Measurements from ENCODE around the gene HACL1.

Gene HACL1

DNA sequence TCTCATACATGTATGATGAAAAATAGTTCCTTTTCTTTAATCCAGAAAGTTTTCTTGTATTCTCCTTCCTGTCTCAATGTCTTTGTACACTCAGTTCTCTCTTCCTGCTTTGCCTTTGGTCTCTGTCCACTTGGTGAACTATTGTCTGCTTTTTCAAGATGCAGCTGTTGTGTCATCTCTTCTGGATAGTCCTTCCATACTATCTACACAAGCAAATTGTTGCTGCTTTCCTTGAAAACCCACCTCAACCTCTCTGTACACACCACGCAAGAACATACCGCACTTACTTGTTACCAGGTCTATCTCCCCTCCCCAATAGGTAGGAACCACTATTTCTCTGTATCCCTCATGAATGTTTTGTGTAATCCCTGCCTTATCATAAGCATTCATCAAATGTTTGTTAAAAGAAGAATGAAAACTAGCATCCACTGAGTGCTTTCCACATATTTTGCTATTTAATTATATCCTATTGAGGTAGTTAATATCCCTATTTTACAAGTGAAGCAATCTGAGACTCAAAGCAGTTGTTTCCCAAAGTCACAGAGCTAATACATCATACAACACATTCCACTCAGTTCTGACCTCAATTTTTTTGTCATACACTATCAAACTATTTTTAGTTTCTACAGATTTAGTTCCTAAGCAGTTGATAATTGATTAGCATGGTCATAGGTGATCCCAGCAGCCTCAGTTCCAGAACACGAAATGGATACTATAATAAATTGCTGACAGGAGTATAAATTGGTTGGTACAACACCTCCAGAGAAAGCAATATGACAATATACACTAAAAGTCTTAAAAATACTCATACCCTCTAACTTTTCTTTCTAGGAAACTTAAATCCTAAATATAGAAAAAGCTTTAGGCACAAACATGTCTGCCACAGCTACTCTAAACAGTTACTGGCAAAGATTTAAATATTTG is 19.6 kb downstream of the HACL1 start:
- Histone ChIP-seq H3K4ac (ENCODE audit: low read depth, low read length) (no peak overlapping the region), H3K4me1 (ENCODE audit: control insufficient read depth, low read depth, low read length) (no peaks in the 10 kb centered on the region), H2AK5ac (ENCODE audit: low read length) (no peak overlapping the region), H3K18ac (ENCODE audit: low read length) (no peak overlapping the region), H3K56ac (ENCODE audit: low read length) (no peak overlapping the region), H4K5ac (ENCODE audit: low read length) (no peak overlapping the region), H3K36me3 (ENCODE audit: control insufficient read depth, insufficient read depth, low read length) (peaks cover 2% of the 10 kb centered on the region), H2BK120ac (ENCODE audit: low read depth, low read length) (no peak overlapping the region), H2BK15ac (replicated peaks; ENCODE audit: low read depth) (no peak overlapping the region), H3K4me2 (ENCODE audit: low read length) (no peak overlapping the region), H3K27ac (ENCODE audit: low read depth, low read length) (no peak overlapping the region), H3K4me3 (ENCODE audit: low read length) (no peak overlapping the region), H4K8ac (ENCODE audit: low read depth, low read length) (no peak overlapping the region), H3K27me3 (ENCODE audit: insufficient read depth, low read length, poor library complexity) (no peaks in the 10 kb centered on the region), H3K79me2 (ENCODE audit: control insufficient read depth, insufficient read depth, low read length) (no peaks in the 10 kb centered on the region), H3K79me1 (ENCODE audit: low read length) (no peaks in the 10 kb centered on the region), H3K23ac (ENCODE audit: low read length) (no peak overlapping the region), H3K9ac (ENCODE audit: low read length) (no peak overlapping the region), H2BK5ac (ENCODE audit: low read length) (no peak overlapping the region)
- no peak for DNase-seq
- no CpG with 5 or more reads among the region's 3 CpGs for WGBS (ENCODE audit: extremely low coverage, insufficient coverage, low lambda C conversion rate)

DNA sequence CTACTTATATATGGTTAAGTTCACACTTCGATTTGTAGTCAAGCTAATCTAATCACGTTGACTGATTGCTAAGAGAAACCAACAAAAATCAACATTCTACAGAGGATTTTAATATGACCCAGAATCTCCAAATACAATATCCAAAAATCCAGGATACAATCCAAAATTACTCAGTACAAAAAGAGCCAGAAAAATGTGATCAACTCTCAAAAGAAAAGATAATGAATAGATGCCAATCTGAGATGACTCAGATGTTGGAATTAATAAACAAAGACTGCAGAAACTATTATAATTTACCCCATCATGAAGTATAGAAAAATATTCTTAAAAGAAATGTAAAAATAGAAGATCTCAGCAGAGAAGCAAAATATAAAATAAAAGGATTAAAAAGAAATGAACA is 22.3 kb downstream of the HACL1 start:
- no peak overlapping the region for H2BK5ac ChIP-seq (ENCODE audit: low read length)
- H3K27me3 ChIP-seq (ENCODE audit: insufficient read depth, low read length, poor library complexity): no peaks in the 10 kb centered on the region
- no peak overlapping the region for H3K4ac ChIP-seq (ENCODE audit: low read depth, low read length)
- H3K9ac ChIP-seq (ENCODE audit: low read length): no peak overlapping the region
- no peak overlapping the region for H2BK120ac ChIP-seq (ENCODE audit: low read depth, low read length)
- no peak for DNase-seq
- peaks cover 2% of the 10 kb centered on the region for H3K36me3 ChIP-seq (ENCODE audit: control insufficient read depth, insufficient read depth, low read length)
- no peak overlapping the region for H3K4me3 ChIP-seq (ENCODE audit: low read length)
- H3K56ac ChIP-seq (ENCODE audit: low read length): no peak overlapping the region
- H3K4me2 ChIP-seq (ENCODE audit: low read length): no peak overlapping the region
- no peak overlapping the region for H2AK5ac ChIP-seq (ENCODE audit: low read length)
- H3K79me1 ChIP-seq (ENCODE audit: low read length): no peaks in the 10 kb centered on the region
- H3K79me2 ChIP-seq (ENCODE audit: control insufficient read depth, insufficient read depth, low read length): no peaks in the 10 kb centered on the region
- H4K5ac ChIP-seq (ENCODE audit: low read length): no peak overlapping the region
- H3K4me1 ChIP-seq (ENCODE audit: control insufficient read depth, low read depth, low read length): no peaks in the 10 kb centered on the region
- H3K23ac ChIP-seq (ENCODE audit: low read length): no peak overlapping the region
- WGBS (ENCODE audit: extremely low coverage, insufficient coverage, low lambda C conversion rate): no CpG with 5 or more reads among the region's 2 CpGs
- H3K18ac ChIP-seq (ENCODE audit: low read length): no peak overlapping the region
- H2BK15ac ChIP-seq (replicated peaks; ENCODE audit: low read depth): no peak overlapping the region
- H4K8ac ChIP-seq (ENCODE audit: low read depth, low read length): no peak overlapping the region
- H3K27ac ChIP-seq (ENCODE audit: low read depth, low read length): no peak overlapping the region

DNA sequence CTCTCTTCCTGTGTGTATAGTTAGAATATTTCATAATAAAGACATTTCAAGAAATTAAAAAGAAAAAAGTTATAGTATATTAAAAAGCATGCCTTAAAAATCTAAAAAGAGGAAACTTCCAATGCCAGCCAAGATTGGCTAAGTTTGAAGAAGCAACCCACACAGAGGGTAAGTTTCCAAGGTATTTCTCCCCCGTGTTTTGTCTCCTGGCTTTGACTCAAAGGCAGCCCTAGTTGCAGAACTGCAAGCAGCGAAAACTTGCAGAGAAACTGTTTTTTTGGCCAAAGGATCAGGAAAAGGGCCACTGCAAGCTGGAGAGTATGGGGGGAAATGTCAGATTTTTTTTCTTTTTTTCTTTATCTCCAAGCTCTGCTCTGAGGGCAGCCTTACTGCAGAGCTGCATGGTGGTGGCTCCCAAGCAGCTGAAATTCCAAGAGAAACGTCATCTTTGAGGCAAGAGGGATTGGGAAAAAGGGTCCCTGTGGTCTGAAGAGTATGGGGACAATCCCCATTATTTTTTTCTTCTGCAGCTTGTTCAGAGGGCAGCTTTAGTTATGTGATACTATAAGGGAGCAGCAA is 23.0 kb downstream of the HACL1 start:
- no CpG with 5 or more reads among the region's 3 CpGs for WGBS (ENCODE audit: extremely low coverage, insufficient coverage, low lambda C conversion rate)
- no peak overlapping the region for H3K4ac ChIP-seq (ENCODE audit: low read depth, low read length)
- H3K4me3 ChIP-seq (ENCODE audit: low read length): no peak overlapping the region
- no peak overlapping the region for H3K18ac ChIP-seq (ENCODE audit: low read length)
- no peak overlapping the region for H3K4me2 ChIP-seq (ENCODE audit: low read length)
- no peak for DNase-seq
- no peaks in the 10 kb centered on the region for H3K79me1 ChIP-seq (ENCODE audit: low read length)
- H4K5ac ChIP-seq (ENCODE audit: low read length): no peak overlapping the region
- H2BK5ac ChIP-seq (ENCODE audit: low read length): no peak overlapping the region
- no peak overlapping the region for H3K23ac ChIP-seq (ENCODE audit: low read length)
- H3K4me1 ChIP-seq (ENCODE audit: control insufficient read depth, low read depth, low read length): no peaks in the 10 kb centered on the region
- H3K79me2 ChIP-seq (ENCODE audit: control insufficient read depth, insufficient read depth, low read length): no peaks in the 10 kb centered on the region
- no peak overlapping the region for H4K8ac ChIP-seq (ENCODE audit: low read depth, low read length)
- peaks cover 2% of the 10 kb centered on the region for H3K36me3 ChIP-seq (ENCODE audit: control insufficient read depth, insufficient read depth, low read length)
- no peak overlapping the region for H3K27ac ChIP-seq (ENCODE audit: low read depth, low read length)
- no peak overlapping the region for H2BK120ac ChIP-seq (ENCODE audit: low read depth, low read length)
- no peak overlapping the region for H2BK15ac ChIP-seq (replicated peaks; ENCODE audit: low read depth)
- H3K27me3 ChIP-seq (ENCODE audit: insufficient read depth, low read length, poor library complexity): no peaks in the 10 kb centered on the region
- H2AK5ac ChIP-seq (ENCODE audit: low read length): no peak overlapping the region
- no peak overlapping the region for H3K9ac ChIP-seq (ENCODE audit: low read length)
- H3K56ac ChIP-seq (ENCODE audit: low read length): no peak overlapping the region

DNA sequence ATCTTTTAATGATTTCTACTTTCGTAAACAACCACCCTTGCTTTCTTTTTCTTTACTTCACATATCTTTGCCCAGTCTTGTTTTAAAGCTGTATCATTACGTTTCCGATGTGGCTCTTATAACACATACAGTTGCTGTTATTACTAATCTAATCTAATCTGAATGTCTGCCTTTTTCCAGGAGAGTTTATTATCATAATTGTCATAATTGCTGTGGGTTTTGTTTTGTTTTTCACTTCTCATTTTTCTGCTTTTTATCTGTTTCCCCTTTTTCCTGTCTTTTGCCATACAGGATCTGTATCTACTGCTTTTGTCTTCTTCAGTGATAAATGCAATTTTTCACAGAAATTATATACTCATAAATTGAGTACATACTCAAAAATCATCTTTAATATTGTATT is 24.9 kb downstream of the HACL1 start:
- WGBS (ENCODE audit: extremely low coverage, insufficient coverage, low lambda C conversion rate): no CpG with 5 or more reads among the region's 3 CpGs
- Histone ChIP-seq H3K36me3 (ENCODE audit: control insufficient read depth, insufficient read depth, low read length) (peaks cover under 1% of the 10 kb centered on the region), H2BK5ac (ENCODE audit: low read length) (no peak overlapping the region), H3K23ac (ENCODE audit: low read length) (no peak overlapping the region), H4K8ac (ENCODE audit: low read depth, low read length) (no peak overlapping the region), H3K4me1 (ENCODE audit: control insufficient read depth, low read depth, low read length) (no peaks in the 10 kb centered on the region), H3K4ac (ENCODE audit: low read depth, low read length) (no peak overlapping the region), H3K79me1 (ENCODE audit: low read length) (no peaks in the 10 kb centered on the region), H4K5ac (ENCODE audit: low read length) (no peak overlapping the region), H3K9ac (ENCODE audit: low read length) (no peak overlapping the region), H2BK15ac (replicated peaks; ENCODE audit: low read depth) (no peak overlapping the region), H3K4me3 (ENCODE audit: low read length) (no peak overlapping the region), H3K27me3 (ENCODE audit: insufficient read depth, low read length, poor library complexity) (no peaks in the 10 kb centered on the region), H3K79me2 (ENCODE audit: control insufficient read depth, insufficient read depth, low read length) (no peaks in the 10 kb centered on the region), H3K4me2 (ENCODE audit: low read length) (no peak overlapping the region), H3K27ac (ENCODE audit: low read depth, low read length) (no peak overlapping the region), H2AK5ac (ENCODE audit: low read length) (no peak overlapping the region), H3K18ac (ENCODE audit: low read length) (no peak overlapping the region), H3K56ac (ENCODE audit: low read length) (no peak overlapping the region), H2BK120ac (ENCODE audit: low read depth, low read length) (no peak overlapping the region)
- no peak for DNase-seq

DNA sequence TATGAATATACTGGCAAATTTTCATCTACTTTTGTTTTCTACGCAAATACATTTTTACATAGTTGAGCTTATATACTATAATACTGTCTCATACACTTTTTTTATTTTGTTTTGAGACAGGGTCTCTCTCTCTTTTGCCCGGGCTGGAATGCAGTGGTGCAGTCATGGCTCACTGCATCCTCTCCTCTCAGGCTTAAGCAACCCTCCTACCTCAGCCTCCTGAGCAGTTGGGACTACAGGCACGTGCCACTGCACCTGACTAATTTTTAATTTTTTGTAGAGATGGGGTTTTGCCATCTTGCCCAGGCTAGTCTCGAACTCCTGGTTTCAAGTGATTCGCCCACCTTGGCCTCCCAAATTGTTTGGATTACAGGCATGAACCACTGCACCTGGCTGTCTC is 25.9 kb downstream of the HACL1 start:
- H4K5ac ChIP-seq (ENCODE audit: low read length): no peak overlapping the region
- H4K8ac ChIP-seq (ENCODE audit: low read depth, low read length): no peak overlapping the region
- 100% methylated on average over 1 of the region's 5 CpGs for WGBS (ENCODE audit: extremely low coverage, insufficient coverage, low lambda C conversion rate)

More for the DNA sequence above, 25.9 kb downstream of the HACL1 start:
- H3K27ac ChIP-seq (ENCODE audit: low read depth, low read length): no peak overlapping the region
- H3K4me2 ChIP-seq (ENCODE audit: low read length): no peak overlapping the region
- no peak overlapping the region for H2BK15ac ChIP-seq (replicated peaks; ENCODE audit: low read depth)
- H3K4ac ChIP-seq (ENCODE audit: low read depth, low read length): no peak overlapping the region
- no peaks in the 10 kb centered on the region for H3K27me3 ChIP-seq (ENCODE audit: insufficient read depth, low read length, poor library complexity)
- H3K36me3 ChIP-seq (ENCODE audit: control insufficient read depth, insufficient read depth, low read length): no peaks in the 10 kb centered on the region
- no peak overlapping the region for H2AK5ac ChIP-seq (ENCODE audit: low read length)
- no peak overlapping the region for H2BK5ac ChIP-seq (ENCODE audit: low read length)
- no peak overlapping the region for H3K23ac ChIP-seq (ENCODE audit: low read length)
- DNase-seq: no peak
- H2BK120ac ChIP-seq (ENCODE audit: low read depth, low read length): no peak overlapping the region
- no peak overlapping the region for H3K9ac ChIP-seq (ENCODE audit: low read length)
- no peak overlapping the region for H3K56ac ChIP-seq (ENCODE audit: low read length)
- no peaks in the 10 kb centered on the region for H3K79me2 ChIP-seq (ENCODE audit: control insufficient read depth, insufficient read depth, low read length)
- H3K4me1 ChIP-seq (ENCODE audit: control insufficient read depth, low read depth, low read length): no peaks in the 10 kb centered on the region
- no peak overlapping the region for H3K18ac ChIP-seq (ENCODE audit: low read length)
- no peak overlapping the region for H3K4me3 ChIP-seq (ENCODE audit: low read length)
- no peaks in the 10 kb centered on the region for H3K79me1 ChIP-seq (ENCODE audit: low read length)
